CD4-positive, alpha-beta T cell treated with Interleukin-21 for 1 hour (primary cell): ENCODE results near the gene IFITM2.
A peak's percentile ranks its signal among the peaks of the same experiment; 100 is the strongest.
"Not testable (repeated sequence)": the region's sequence is repeated elsewhere in the genome, so short reads cannot be mapped to it uniquely, and the experiment has no call there.

Experiments
- DNase-seq: peaks from one replicate; pipeline ENCODE4 v3.0.0-alpha.2; 2020

IFITM2 gene

GRCh38 chr11:350033-350722, 42.6 kb downstream of the IFITM2 start:
- DNase-seq, result not testable (repeated sequence)

DNA sequence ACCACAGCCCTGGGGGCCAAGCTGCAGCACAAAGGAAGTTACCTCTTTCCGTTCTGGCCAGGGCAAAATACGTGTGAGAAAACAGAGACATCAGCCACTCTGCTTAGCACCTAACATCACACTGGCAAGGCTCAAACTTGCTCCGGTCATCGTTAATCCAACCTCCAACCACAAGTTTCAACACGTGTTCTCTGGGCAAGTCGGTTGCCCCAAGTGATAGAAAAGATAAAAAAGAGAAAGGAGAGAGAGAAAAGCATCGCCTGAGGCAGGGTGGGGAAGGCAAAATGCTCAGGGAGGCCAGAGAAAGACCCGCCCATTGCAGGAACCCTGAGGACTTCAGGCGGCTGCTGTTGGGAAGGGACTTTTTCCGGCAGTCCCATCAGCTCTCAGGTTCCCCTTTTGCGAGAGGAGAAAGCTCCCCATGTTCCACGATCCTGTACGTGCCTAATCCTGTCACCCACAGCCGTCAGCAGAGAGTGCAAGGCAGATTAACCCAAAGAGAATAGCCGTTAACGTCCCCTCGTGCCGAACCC, 43.2 kb downstream of the IFITM2 start:
- peak; percentile 28 for DNase-seq

DNA sequence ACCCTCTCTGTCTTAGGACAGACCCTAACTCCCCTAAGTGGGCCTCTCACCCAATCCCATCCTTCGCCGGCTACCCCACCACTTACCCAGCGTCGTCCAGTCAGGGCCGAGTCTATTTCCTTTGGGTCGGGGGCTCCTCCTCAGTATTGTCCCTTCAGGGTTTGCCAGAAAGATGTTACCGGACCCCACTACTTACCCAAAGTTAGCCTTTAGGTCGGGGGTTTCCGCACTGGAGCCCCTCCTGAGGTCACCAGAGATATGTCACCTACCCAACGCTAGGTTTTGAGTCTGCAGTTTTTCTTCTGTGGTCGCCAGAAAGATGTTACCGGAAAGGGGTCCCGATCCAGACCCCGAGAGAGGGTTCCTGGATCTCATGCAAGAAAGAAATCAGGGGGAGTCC, 43.8 kb downstream of the IFITM2 start:
- no peak for DNase-seq

GRCh38 chr11:352456-353031, 44.9 kb downstream of the IFITM2 start:
- DNase-seq, result no peak

DNA sequence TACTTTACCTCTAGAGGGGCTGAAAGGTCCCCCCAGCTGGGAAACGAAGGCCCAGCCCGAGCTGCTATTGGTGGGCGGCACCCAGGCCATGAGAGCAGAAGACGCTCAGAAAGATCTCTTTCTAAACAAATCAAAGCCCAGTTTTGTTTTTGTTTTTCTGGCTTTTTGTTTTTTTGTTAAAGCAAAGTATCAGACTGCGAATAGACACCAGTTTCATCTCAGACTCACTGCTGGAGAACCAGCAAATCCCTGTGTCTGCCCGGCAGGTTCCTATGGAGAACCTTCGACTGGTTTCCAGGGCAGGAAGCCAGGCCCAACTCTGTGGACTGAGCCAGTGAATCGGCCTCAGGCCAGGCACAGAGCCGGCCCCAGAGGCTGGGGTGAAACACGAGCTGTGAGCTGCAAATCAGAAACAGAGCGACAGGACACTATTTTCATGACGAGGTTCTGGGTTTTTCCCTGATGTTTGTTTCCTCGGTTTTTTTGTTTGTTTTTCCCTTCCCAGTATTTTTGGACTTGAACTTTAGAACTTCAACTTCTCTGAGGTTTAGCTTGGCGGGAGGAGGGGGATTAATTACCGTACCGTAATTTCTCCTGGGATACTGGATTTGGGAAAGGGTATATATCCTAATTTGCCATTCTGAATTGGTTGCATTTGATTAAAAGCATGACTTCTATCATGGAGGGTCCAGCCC, 45.7 kb downstream of the IFITM2 start:
- no peak for DNase-seq

DNA sequence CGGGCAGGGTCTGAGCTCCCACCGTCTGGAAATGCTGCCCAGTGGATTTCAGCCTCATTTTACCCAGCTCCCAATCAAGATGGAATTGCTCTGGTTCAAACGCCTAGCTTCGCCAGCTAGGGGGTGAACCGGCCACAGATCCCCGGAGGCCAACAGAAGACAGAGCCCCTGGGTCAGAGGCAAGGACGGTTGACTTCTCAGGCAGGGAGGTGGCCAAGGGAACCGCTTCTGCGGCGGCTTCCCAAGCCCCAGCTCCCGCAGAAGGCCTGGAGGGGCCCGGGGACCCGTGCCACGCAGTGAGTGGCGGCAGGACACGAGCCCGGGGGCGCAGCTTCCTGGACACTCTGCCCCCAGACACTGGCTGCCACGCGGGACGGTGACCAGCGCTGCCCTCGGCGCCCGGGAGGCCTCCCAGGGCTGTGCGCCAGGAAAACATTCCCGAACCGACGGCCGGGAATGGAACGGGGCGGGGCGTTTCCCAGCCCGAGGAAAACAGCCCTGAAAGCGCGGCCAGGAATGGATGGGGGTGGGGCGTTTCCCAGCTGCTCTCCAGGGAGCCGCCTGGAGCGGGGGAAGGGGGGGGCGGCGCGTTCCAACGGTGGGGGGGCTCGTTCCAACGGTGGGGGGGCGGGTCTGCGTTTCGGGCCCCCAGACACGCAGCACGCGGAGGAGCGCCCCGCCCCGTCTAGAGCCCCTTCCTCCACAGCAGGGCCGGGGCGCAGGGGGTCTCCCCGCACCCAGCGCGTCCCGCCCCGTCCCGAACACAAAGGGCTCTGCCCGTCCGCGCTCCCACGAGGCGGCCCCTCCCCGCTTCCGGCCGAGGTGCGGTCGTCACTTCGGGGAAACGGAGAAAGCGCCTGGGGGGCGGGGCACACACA, 48.2 kb downstream of the IFITM2 start:
- peak; percentile 93 for DNase-seq

- no peak for DNase-seq
Observed at GRCh38 chr11:356610-357009, 49.0 kb downstream of the IFITM2 start.

- DNase-seq, result no peak
Observed at GRCh38 chr11:357582-357981, 50.0 kb downstream of the IFITM2 start.

- DNase-seq, result no peak
Observed at GRCh38 chr11:358129-358800, 50.6 kb downstream of the IFITM2 start.
